Endodermal cell (in vitro differentiated cells): ENCODE data around the gene ARHGEF5. TPM values are rescaled to one million over a fixed set of nuclear protein-coding genes. Genes with fewer than 3 reads are reported as not detected.

ENCODE experiments used
- DNase-seq: peaks from one replicate; pipeline ENCODE4 v3.0.0-alpha.2; 2017
- H3K27ac ChIP-seq: 2 replicates; pipeline ENCODE4 v1.5.1; 2013; ENCODE audit warnings: mild to moderate bottlenecking, low read depth, low read length, moderate library complexity
- H3K27me3 ChIP-seq: 2 replicates; pipeline ENCODE4 v1.6.1; 2013; ENCODE audit warnings: mild to moderate bottlenecking, low read length, moderate library complexity; ENCODE audit not compliant: insufficient read depth, control insufficient read depth, poor library complexity, severe bottlenecking
- H3K36me3 ChIP-seq: 2 replicates; pipeline ENCODE4 v1.7.0; 2013; ENCODE audit warnings: mild to moderate bottlenecking, low read length, moderate library complexity; ENCODE audit not compliant: control insufficient read depth, insufficient read depth
- H3K4me1 ChIP-seq: one replicate; pipeline ENCODE4 v1.7.0; 2013; ENCODE audit warnings: low read length; ENCODE audit not compliant: control insufficient read depth, insufficient read depth
- H3K4me3 ChIP-seq: 2 replicates; pipeline ENCODE4 v1.5.1; 2013; ENCODE audit warnings: mild to moderate bottlenecking, low read length, moderate library complexity
- H3K9ac ChIP-seq: 2 replicates; pipeline ENCODE4 v1.6.1; 2013; ENCODE audit warnings: mild to moderate bottlenecking, low read length, moderate library complexity; ENCODE audit not compliant: poor library complexity, severe bottlenecking; ENCODE audit errors: extremely low read depth
- H3K9me3 ChIP-seq: 2 replicates; pipeline ENCODE4 v1.6.1; 2013; ENCODE audit warnings: mild to moderate bottlenecking, low read length, moderate library complexity; ENCODE audit not compliant: control insufficient read depth
- H3K27ac Mint-ChIP-seq: 2 replicates; pipeline ENCODE4 v1.8.0; 2020; ENCODE audit warnings: mixed read lengths
- H3K27me3 Mint-ChIP-seq: 2 replicates; pipeline ENCODE4 v1.8.0; 2021; ENCODE audit warnings: mild to moderate bottlenecking, mixed read lengths; ENCODE audit not compliant: insufficient read depth
- H3K36me3 Mint-ChIP-seq: 2 replicates; pipeline ENCODE4 v1.8.0; 2020; ENCODE audit warnings: low read depth, mixed read lengths
- H3K4me1 Mint-ChIP-seq: 2 replicates; pipeline ENCODE4 v1.8.0; 2020; ENCODE audit warnings: mixed read lengths
- H3K4me3 Mint-ChIP-seq: 2 replicates; pipeline ENCODE4 v1.8.0; 2020; ENCODE audit warnings: mild to moderate bottlenecking, moderate library complexity, mixed read lengths
- H3K9me3 Mint-ChIP-seq: 2 replicates; pipeline ENCODE4 v1.8.0; 2020; ENCODE audit warnings: mild to moderate bottlenecking, mixed read lengths
- CTCF ChIP-seq: fragments of 200-600 bp; sonication (generic); conservative IDR thresholded peaks from 2 replicates; pipeline ENCODE4 v1.5.0; 2021; ENCODE audit warnings: antibody characterized with exemption, mild to moderate bottlenecking
- WGBS, 2 experiments: methylation state at CpG; one replicate each; pipeline versions ENCODE4 v1.1.5 to v1.1.7; 2013; ENCODE audit warnings: missing lambda C conversion rate in 2 of 2, mixed read lengths in 1 of 2; ENCODE audit not compliant: insufficient coverage in 1 of 2, insufficient read length in 1 of 2; 5-methylcytosine and 5-hydroxymethylcytosine counted together
- total RNA-seq, 2 donors: library from RNA; stranded (reverse); fragmentation: NEBNext Ultra II Directional in 1 of 2; extraction: Animal tissue kit (Norgen Biotek cat#: 25700) in 1 of 2; gene quantifications; 2 replicates in 1 of 2; 3 replicates in 1 of 2; pipeline ENCODE4 v1.2.1, GENCODE V29; 2021

Gene ARHGEF5
- total RNA-seq, 2 donors from 2014 or later: 22.8 to 43.1 TPM

DNA sequence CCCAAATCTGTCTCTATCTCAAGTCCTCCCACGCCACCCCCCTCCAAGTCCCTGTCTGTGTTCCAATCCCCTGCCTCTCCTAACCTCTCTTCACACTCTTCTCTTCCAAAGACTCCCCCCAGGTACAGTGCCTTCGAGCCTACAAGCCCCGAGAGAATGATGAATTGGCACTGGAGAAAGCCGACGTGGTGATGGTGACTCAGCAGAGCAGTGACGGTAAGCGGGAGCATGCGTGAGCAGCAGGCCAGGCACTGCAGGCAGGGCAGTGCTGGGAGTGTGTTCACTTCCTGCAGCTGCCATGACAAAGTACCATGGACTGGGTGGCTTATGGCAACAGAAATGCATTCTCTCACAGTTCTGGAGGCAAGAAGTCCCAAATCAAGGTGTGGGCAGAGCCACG is 23.4 kb downstream of the ARHGEF5 start:
- Mint-ChIP-seq H3K4me3 (no peak overlapping the region), H3K27ac (peak overlapping the region; percentile 11), H3K36me3 (peaks cover 37% of the 10 kb centered on the region), H3K9me3 (no peaks in the 10 kb centered on the region), H3K4me1 (no peaks in the 10 kb centered on the region), H3K27me3 (no peaks in the 10 kb centered on the region)
- H3K36me3 ChIP-seq: peaks cover 32% of the 10 kb centered on the region
- 93% methylated on average over 8 to 9 of the region's 9 CpGs for WGBS, 2 experiments
- no peaks in the 10 kb centered on the region for H3K4me1 ChIP-seq
- H3K27ac ChIP-seq: no peak overlapping the region
- H3K27me3 ChIP-seq: no peaks in the 10 kb centered on the region
- no peaks in the 10 kb centered on the region for H3K9me3 ChIP-seq
- H3K9ac ChIP-seq: no peak overlapping the region
- no peak for TF ChIP-seq CTCF
- DNase-seq: peak; percentile 29
- no peak overlapping the region for H3K4me3 ChIP-seq

GRCh38 chr7:144379776-144380384 is 24.7 kb downstream of the ARHGEF5 start:
- Mint-ChIP-seq H3K4me1 (peaks cover 8% of the 10 kb centered on the region), H3K9me3 (no peaks in the 10 kb centered on the region)
- H3K27me3 ChIP-seq: no peaks in the 10 kb centered on the region

DNA sequence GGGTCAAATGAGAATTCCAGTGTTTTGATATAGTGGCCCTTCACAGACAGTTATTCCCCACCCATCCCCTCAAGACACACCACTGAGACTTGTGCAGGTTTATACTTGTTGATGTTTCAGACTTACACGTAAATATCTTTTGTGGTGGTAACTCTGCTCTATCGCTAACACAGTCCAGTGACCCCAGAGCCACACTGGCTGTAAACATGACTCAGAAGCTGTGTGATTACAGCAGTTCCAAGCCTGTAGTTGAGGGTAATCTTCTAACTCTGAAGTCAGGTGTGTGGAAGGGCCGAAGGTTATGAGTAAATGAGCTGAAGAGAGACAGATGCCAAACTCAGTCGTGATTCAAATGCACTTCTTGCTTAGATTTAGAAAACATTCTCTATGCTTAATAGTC is 28.9 kb downstream of the ARHGEF5 start:
- H3K27ac Mint-ChIP-seq: peak overlapping the region; percentile 9
- H3K4me1 Mint-ChIP-seq: peaks cover 14% of the 10 kb centered on the region
- Histone ChIP-seq H3K27me3 (no peaks in the 10 kb centered on the region), H3K9me3 (no peaks in the 10 kb centered on the region), H3K4me3 (no peak overlapping the region), H3K36me3 (peaks cover 14% of the 10 kb centered on the region), H3K9ac (no peak overlapping the region), H3K27ac (no peak overlapping the region), H3K4me1 (no peaks in the 10 kb centered on the region)
- TF ChIP-seq CTCF: no peak
- peaks cover 17% of the 10 kb centered on the region for H3K36me3 Mint-ChIP-seq
- 91 to 96% methylated on average over 4 of the region's 4 CpGs for WGBS, 2 experiments
- no peaks in the 10 kb centered on the region for H3K27me3 Mint-ChIP-seq
- H3K4me3 Mint-ChIP-seq: no peak overlapping the region
- peak; percentile 45 for DNase-seq
- no peaks in the 10 kb centered on the region for H3K9me3 Mint-ChIP-seq

More at GRCh38 chr7:144379776-144380384, 24.7 kb downstream of the ARHGEF5 start:
- no peak overlapping the region for H3K4me3 Mint-ChIP-seq
- TF ChIP-seq CTCF: no peak
- H3K4me3 ChIP-seq: no peak overlapping the region
- H3K36me3 Mint-ChIP-seq: peaks cover 37% of the 10 kb centered on the region
- H3K27ac ChIP-seq: no peak overlapping the region
- H3K27ac Mint-ChIP-seq: peak overlapping the region; percentile 15
- peak; percentile 24 for DNase-seq
- H3K9ac ChIP-seq: no peak overlapping the region
- WGBS, 2 experiments: 81 to 92% methylated on average over 4 to 11 of the region's 11 CpGs
- no peaks in the 10 kb centered on the region for H3K9me3 ChIP-seq
- peaks cover 32% of the 10 kb centered on the region for H3K36me3 ChIP-seq
- H3K27me3 Mint-ChIP-seq: no peaks in the 10 kb centered on the region
- no peaks in the 10 kb centered on the region for H3K4me1 ChIP-seq
